Measurements from ENCODE around the gene SMAD1.

Gene SMAD1

GRCh38 chr4:145490361-145490760, 8.7 kb downstream of the SMAD1 start:
- no peak for DNase-seq

- no peak for DNase-seq
Measured at GRCh38 chr4:145490796-145491195, 9.1 kb downstream of the SMAD1 start.

GRCh38 chr4:145492376-145492775, 10.7 kb downstream of the SMAD1 start:
- no peak for DNase-seq

- DNase-seq: no peak
Measured at GRCh38 chr4:145493166-145493565, 11.5 kb downstream of the SMAD1 start.

- no peak for DNase-seq
Measured at GRCh38 chr4:145494666-145495270, 13.1 kb downstream of the SMAD1 start.

GRCh38 chr4:145496292-145496691, 14.6 kb downstream of the SMAD1 start:
- DNase-seq: no peak

GRCh38 chr4:145497199-145498149, 15.8 kb downstream of the SMAD1 start:
- DNase-seq: no peak

GRCh38 chr4:145498430-145498829, 16.8 kb downstream of the SMAD1 start:
- no peak for DNase-seq

- DNase-seq: no peak
Measured at GRCh38 chr4:145501051-145501660, 19.5 kb downstream of the SMAD1 start.

GRCh38 chr4:145502809-145503208, 21.2 kb downstream of the SMAD1 start:
- DNase-seq: no peak

GRCh38 chr4:145503486-145504072, 21.9 kb downstream of the SMAD1 start:
- DNase-seq: no peak

GRCh38 chr4:145505995-145506394, 24.3 kb downstream of the SMAD1 start:
- no peak for DNase-seq

GRCh38 chr4:145507636-145508035, 26.0 kb downstream of the SMAD1 start:
- DNase-seq: no peak

- DNase-seq: no peak
Measured at GRCh38 chr4:145511913-145512522, 30.4 kb downstream of the SMAD1 start.

- no peak for DNase-seq
Measured at GRCh38 chr4:145513020-145513621, 31.5 kb downstream of the SMAD1 start.

- no peak for DNase-seq
Measured at GRCh38 chr4:145520172-145520571, 38.5 kb downstream of the SMAD1 start.

GRCh38 chr4:145521282-145521681, 39.6 kb downstream of the SMAD1 start:
- no peak for DNase-seq

- no peak for DNase-seq
Measured at GRCh38 chr4:145523117-145523516, 41.5 kb downstream of the SMAD1 start.

- no peak for DNase-seq
Measured at GRCh38 chr4:145524552-145524951, 42.9 kb downstream of the SMAD1 start.

- DNase-seq: no peak
Measured at GRCh38 chr4:145525291-145525740, 43.7 kb downstream of the SMAD1 start.

- DNase-seq: no peak
Measured at GRCh38 chr4:145527773-145528172, 46.1 kb downstream of the SMAD1 start.

- no peak for DNase-seq
Measured at GRCh38 chr4:145528601-145529000, 46.9 kb downstream of the SMAD1 start.
